Cardiac fibroblast (primary cell): ENCODE measurements around the gene WRAP53.

Experiments
- DNase-seq, 2 donors: peaks; one replicate each; pipeline versions ENCODE4 v3.0.0 to v3.0.0-alpha.2; 2010; ENCODE audit warnings: low read depth in 2 of 2
- H3K4me3 ChIP-seq, 2 donors: replicated peaks in 1 of 2; 1 replicate in 1 of 2; 2 replicates in 1 of 2; pipeline ENCODE4 v1.5.1; 2011; ENCODE audit warnings: low read depth in 2 of 2, low read length in 2 of 2, mild to moderate bottlenecking in 2 of 2, moderate library complexity in 1 of 2
- CTCF ChIP-seq: IDR thresholded peaks from one replicate; pipeline ENCODE4 v1.5.1; 2011; ENCODE audit warnings: low read depth, mild to moderate bottlenecking, low read length, inconsistent platforms

Gene WRAP53

GRCh38 chr17:7667656-7668406 lies 20.4 kb upstream of the WRAP53 start:
- no peak overlapping the region for H3K4me3 ChIP-seq
- DNase-seq, result no peak
- TF ChIP-seq CTCF, result no peak

GRCh38 chr17:7668482-7668881 lies 19.8 kb upstream of the WRAP53 start:
- H3K4me3 ChIP-seq, result no peak overlapping the region
- no peak for TF ChIP-seq CTCF
- DNase-seq, result no peak

DNA sequence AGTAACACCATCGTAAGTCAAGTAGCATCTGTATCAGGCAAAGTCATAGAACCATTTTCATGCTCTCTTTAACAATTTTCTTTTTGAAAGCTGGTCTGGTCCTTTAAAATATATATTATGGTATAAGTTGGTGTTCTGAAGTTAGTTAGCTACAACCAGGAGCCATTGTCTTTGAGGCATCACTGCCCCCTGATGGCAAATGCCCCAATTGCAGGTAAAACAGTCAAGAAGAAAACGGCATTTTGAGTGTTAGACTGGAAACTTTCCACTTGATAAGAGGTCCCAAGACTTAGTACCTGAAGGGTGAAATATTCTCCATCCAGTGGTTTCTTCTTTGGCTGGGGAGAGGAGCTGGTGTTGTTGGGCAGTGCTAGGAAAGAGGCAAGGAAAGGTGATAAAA lies 15.0 kb upstream of the WRAP53 start:
- no peak overlapping the region for H3K4me3 ChIP-seq
- peak; percentile 43 for TF ChIP-seq CTCF
- peak in 1 of 2 donors; percentile 37 for DNase-seq

GRCh38 chr17:7674934-7675333 lies 13.3 kb upstream of the WRAP53 start:
- TF ChIP-seq CTCF, result no peak
- no peak for DNase-seq
- no peak overlapping the region for H3K4me3 ChIP-seq

DNA sequence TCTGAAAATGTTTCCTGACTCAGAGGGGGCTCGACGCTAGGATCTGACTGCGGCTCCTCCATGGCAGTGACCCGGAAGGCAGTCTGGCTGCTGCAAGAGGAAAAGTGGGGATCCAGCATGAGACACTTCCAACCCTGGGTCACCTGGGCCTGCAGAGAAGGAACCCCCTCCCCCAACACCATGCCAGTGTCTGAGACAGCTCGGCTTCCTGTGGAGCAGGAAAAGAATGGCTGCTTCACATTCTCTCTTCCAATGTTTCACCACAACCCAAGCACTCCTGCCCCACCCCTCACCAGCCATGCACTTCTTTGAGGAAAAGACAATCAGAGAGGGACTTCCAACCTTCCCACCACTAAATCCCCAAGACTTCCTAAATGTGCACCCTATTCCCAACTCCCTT lies 11.7 kb upstream of the WRAP53 start:
- DNase-seq, result no peak
- no peak overlapping the region for H3K4me3 ChIP-seq
- no peak for TF ChIP-seq CTCF

- no peak for TF ChIP-seq CTCF
- no peak for DNase-seq
- no peak overlapping the region for H3K4me3 ChIP-seq
Measured at GRCh38 chr17:7677388-7678067, 10.7 kb upstream of the WRAP53 start.
